Placental epithelial cell (primary cell): Measurements from ENCODE around the gene WBP1. TPM values are rescaled to one million over a fixed set of nuclear protein-coding genes. Genes with fewer than 3 reads are reported as not detected.

Experiments
- total RNA-seq: library from RNA; depleted of rRNA; stranded (reverse); fragments of >200 nt; gene quantifications from 2 replicates; pipeline ENCODE4 v1.2.3, GENCODE V29; 2012

The WBP1 gene
- total RNA-seq = 74.5 and 130 TPM in 2 replicates

GRCh38 chr2:74458132-74458937 is at the start of gene WBP1:
Gene WBP1, plus strand, starts transcription at chr2:74458438. Its CDS starts 165 bp downstream, at chr2:74458603.

GRCh38 chr2:74421221-74421870 is 36.9 kb upstream of the WBP1 start, which contains the start of the genes C2orf81 and WDR54:
Gene C2orf81, minus strand, starts transcription at chr2:74421619. Its CDS starts 59 bp downstream, at chr2:74421560.
Gene WDR54, plus strand, starts transcription at chr2:74421730. Its CDS starts 424 bp downstream, at chr2:74422154.

GRCh38 chr2:74441690-74442482 is 16.4 kb upstream of the WBP1 start, which contains the start of gene RTKN:
Gene RTKN, minus strand, starts transcription at chr2:74441937. Its CDS starts 121 bp downstream, at chr2:74441816.

GRCh38 chr2:74454654-74455511 is 3.4 kb upstream of the WBP1 start, which contains the start of gene INO80B:
Gene INO80B, plus strand, starts transcription at chr2:74455087. Its CDS starts 30 bp downstream, at chr2:74455117.

GRCh38 chr2:74472086-74472944 is 14.1 kb downstream of the WBP1 start, which contains the start of gene MRPL53:
Gene MRPL53, minus strand, starts transcription at chr2:74472680. Its CDS starts 20 bp downstream, at chr2:74472660.

GRCh38 chr2:74482801-74483674 is 24.8 kb downstream of the WBP1 start, which contains the start of the genes CCDC142 and TTC31:
Gene CCDC142, minus strand, starts transcription at chr2:74482998. Its CDS starts 161 bp downstream, at chr2:74482837.
Gene TTC31, plus strand, starts transcription at chr2:74483081. Its CDS starts 15 bp downstream, at chr2:74483096.

GRCh38 chr2:74499267-74499939 is 41.2 kb downstream of the WBP1 start, which contains the start of gene LBX2:
Gene LBX2, minus strand, starts transcription at chr2:74499603. Its CDS starts 66 bp downstream, at chr2:74499537.

GRCh38 chr2:74507145-74507925 is 49.1 kb downstream of the WBP1 start, which contains the start of gene PCGF1:
Gene PCGF1, minus strand, starts transcription at chr2:74507695. Its CDS starts 27 bp downstream, at chr2:74507668.

Other genes with a start within 250 kb of the WBP1 start
- 1.2 and 1.6 TPM in 2 replicates for gene SLC4A5, start 115.0 kb upstream of the WBP1 start, total RNA-seq
- gene DCTN1, start 78.1 kb upstream of the WBP1 start, total RNA-seq = 135 and 148 TPM in 2 replicates
- gene C2orf81, start 36.8 kb upstream of the WBP1 start, total RNA-seq = 3.1 and 4.1 TPM in 2 replicates
- 27.9 and 43.5 TPM in 2 replicates for gene WDR54, start 36.7 kb upstream of the WBP1 start, total RNA-seq
- gene RTKN, start 16.5 kb upstream of the WBP1 start, total RNA-seq = 76.2 and 119 TPM in 2 replicates
- 15.7 and 18.1 TPM in 2 replicates for gene INO80B, start 3.4 kb upstream of the WBP1 start, total RNA-seq
- gene MOGS, start 6.9 kb downstream of the WBP1 start, total RNA-seq = 55.7 and 92.6 TPM in 2 replicates
- 24.1 and 31.8 TPM in 2 replicates for gene MRPL53, start 14.2 kb downstream of the WBP1 start, total RNA-seq
- gene CCDC142, start 24.6 kb downstream of the WBP1 start, total RNA-seq = 28.7 and 43.6 TPM in 2 replicates
- gene TTC31, start 24.6 kb downstream of the WBP1 start, total RNA-seq = 20.4 and 23.6 TPM in 2 replicates
- gene LBX2, start 41.2 kb downstream of the WBP1 start, total RNA-seq = 1.8 and 7.9 TPM in 2 replicates
- 19.6 and 22.9 TPM in 2 replicates for gene PCGF1, start 49.3 kb downstream of the WBP1 start, total RNA-seq
- gene TLX2, start 56.0 kb downstream of the WBP1 start, total RNA-seq = not detected in 2 replicates
- gene DQX1, start 67.8 kb downstream of the WBP1 start, total RNA-seq = 0.33 and 0.39 TPM in 2 replicates
- 71.5 and 128 TPM in 2 replicates for gene AUP1, start 71.3 kb downstream of the WBP1 start, total RNA-seq
- 34.9 and 40.0 TPM in 2 replicates for gene HTRA2, start 71.5 kb downstream of the WBP1 start, total RNA-seq
- gene LOXL3, start 95.5 kb downstream of the WBP1 start, total RNA-seq = 0.39 TPM in 1 of 2 replicates, not detected in the other
- gene DOK1, start 96.3 kb downstream of the WBP1 start, total RNA-seq = 4.9 and 5.5 TPM in 2 replicates
- gene M1AP, start 189.9 kb downstream of the WBP1 start, total RNA-seq = 0.39 and 0.43 TPM in 2 replicates
- 4.3 and 5.1 TPM in 2 replicates for gene SEMA4F, start 195.8 kb downstream of the WBP1 start, total RNA-seq